Endodermal cell (in vitro differentiated cells): Measurements from ENCODE around the gene MEX3A. TPM values are rescaled to one million over a fixed set of nuclear protein-coding genes. Genes with fewer than 3 reads are reported as not detected.

Experiments
- DNase-seq: peaks from one replicate; pipeline ENCODE4 v3.0.0-alpha.2; 2017
- H3K27ac ChIP-seq: 2 replicates; pipeline ENCODE4 v1.5.1; 2013; ENCODE audit warnings: mild to moderate bottlenecking, low read depth, low read length, moderate library complexity
- H3K27me3 ChIP-seq: 2 replicates; pipeline ENCODE4 v1.6.1; 2013; ENCODE audit warnings: mild to moderate bottlenecking, low read length, moderate library complexity; ENCODE audit not compliant: insufficient read depth, control insufficient read depth, poor library complexity, severe bottlenecking
- H3K36me3 ChIP-seq: 2 replicates; pipeline ENCODE4 v1.7.0; 2013; ENCODE audit warnings: mild to moderate bottlenecking, low read length, moderate library complexity; ENCODE audit not compliant: control insufficient read depth, insufficient read depth
- H3K4me1 ChIP-seq: one replicate; pipeline ENCODE4 v1.7.0; 2013; ENCODE audit warnings: low read length; ENCODE audit not compliant: control insufficient read depth, insufficient read depth
- H3K4me3 ChIP-seq: 2 replicates; pipeline ENCODE4 v1.5.1; 2013; ENCODE audit warnings: mild to moderate bottlenecking, low read length, moderate library complexity
- H3K9ac ChIP-seq: 2 replicates; pipeline ENCODE4 v1.6.1; 2013; ENCODE audit warnings: mild to moderate bottlenecking, low read length, moderate library complexity; ENCODE audit not compliant: poor library complexity, severe bottlenecking; ENCODE audit errors: extremely low read depth
- H3K9me3 ChIP-seq: 2 replicates; pipeline ENCODE4 v1.6.1; 2013; ENCODE audit warnings: mild to moderate bottlenecking, low read length, moderate library complexity; ENCODE audit not compliant: control insufficient read depth
- H3K27ac Mint-ChIP-seq: 2 replicates; pipeline ENCODE4 v1.8.0; 2020; ENCODE audit warnings: mixed read lengths
- H3K27me3 Mint-ChIP-seq: 2 replicates; pipeline ENCODE4 v1.8.0; 2021; ENCODE audit warnings: mild to moderate bottlenecking, mixed read lengths; ENCODE audit not compliant: insufficient read depth
- H3K36me3 Mint-ChIP-seq: 2 replicates; pipeline ENCODE4 v1.8.0; 2020; ENCODE audit warnings: low read depth, mixed read lengths
- H3K4me1 Mint-ChIP-seq: 2 replicates; pipeline ENCODE4 v1.8.0; 2020; ENCODE audit warnings: mixed read lengths
- H3K4me3 Mint-ChIP-seq: 2 replicates; pipeline ENCODE4 v1.8.0; 2020; ENCODE audit warnings: mild to moderate bottlenecking, moderate library complexity, mixed read lengths
- H3K9me3 Mint-ChIP-seq: 2 replicates; pipeline ENCODE4 v1.8.0; 2020; ENCODE audit warnings: mild to moderate bottlenecking, mixed read lengths
- CTCF ChIP-seq: fragments of 200-600 bp; sonication (generic); conservative IDR thresholded peaks from 2 replicates; pipeline ENCODE4 v1.5.0; 2021; ENCODE audit warnings: antibody characterized with exemption, mild to moderate bottlenecking
- WGBS, 2 experiments: methylation state at CpG; one replicate each; pipeline versions ENCODE4 v1.1.5 to v1.1.7; 2013; ENCODE audit warnings: missing lambda C conversion rate in 2 of 2, mixed read lengths in 1 of 2; ENCODE audit not compliant: insufficient coverage in 1 of 2, insufficient read length in 1 of 2; 5-methylcytosine and 5-hydroxymethylcytosine counted together
- total RNA-seq, 2 donors: library from RNA; stranded (reverse); fragmentation: NEBNext Ultra II Directional in 1 of 2; extraction: Animal tissue kit (Norgen Biotek cat#: 25700) in 1 of 2; gene quantifications; 2 replicates in 1 of 2; 3 replicates in 1 of 2; pipeline ENCODE4 v1.2.1, GENCODE V29; 2021

MEX3A gene
- total RNA-seq, 2 donors from 2014 or later = 91.8 to 94.3 TPM

GRCh38 chr1:156103521-156103947, 21.3 kb upstream of the MEX3A start:
- no peak overlapping the region for H3K4me3 Mint-ChIP-seq
- Histone ChIP-seq H3K27me3 (no peaks in the 10 kb centered on the region), H3K36me3 (peaks cover 36% of the 10 kb centered on the region), H3K9me3 (no peaks in the 10 kb centered on the region), H3K27ac (peak overlapping the region; percentile 79), H3K9ac (no peak overlapping the region), H3K4me3 (no peak overlapping the region), H3K4me1 (peaks cover 21% of the 10 kb centered on the region)
- peaks cover 6% of the 10 kb centered on the region for H3K36me3 Mint-ChIP-seq
- peaks cover 52% of the 10 kb centered on the region for H3K4me1 Mint-ChIP-seq
- 80 to 82% methylated on average over 1 to 9 of the region's 9 CpGs for WGBS, 2 experiments
- peak overlapping the region; percentile 91 for H3K27ac Mint-ChIP-seq
- DNase-seq = peak; percentile 57
- TF ChIP-seq CTCF = peak; percentile 25
- H3K9me3 Mint-ChIP-seq = no peaks in the 10 kb centered on the region
- no peaks in the 10 kb centered on the region for H3K27me3 Mint-ChIP-seq

GRCh38 chr1:156102633-156103511, 20.6 kb upstream of the MEX3A start:
- no peaks in the 10 kb centered on the region for H3K27me3 ChIP-seq
- H3K4me3 ChIP-seq = no peak overlapping the region
- no peak for DNase-seq
- Mint-ChIP-seq H3K9me3 (no peaks in the 10 kb centered on the region), H3K27me3 (no peaks in the 10 kb centered on the region), H3K27ac (no peak overlapping the region), H3K4me1 (peaks cover 58% of the 10 kb centered on the region), H3K4me3 (no peak overlapping the region), H3K36me3 (peaks cover 6% of the 10 kb centered on the region)
- TF ChIP-seq CTCF = no peak
- H3K9ac ChIP-seq = no peak overlapping the region
- H3K4me1 ChIP-seq = peaks cover 21% of the 10 kb centered on the region
- WGBS, 2 experiments = 92 to 98% methylated on average over 6 to 16 of the region's 16 CpGs
- no peaks in the 10 kb centered on the region for H3K9me3 ChIP-seq
- H3K36me3 ChIP-seq = peaks cover 42% of the 10 kb centered on the region
- peak overlapping the region; percentile 79 for H3K27ac ChIP-seq

- Histone ChIP-seq H3K9ac (no peak overlapping the region), H3K9me3 (no peaks in the 10 kb centered on the region), H3K27ac (no peak overlapping the region), H3K4me1 (peaks cover 15% of the 10 kb centered on the region), H3K4me3 (no peak overlapping the region), H3K27me3 (no peaks in the 10 kb centered on the region), H3K36me3 (peaks cover 52% of the 10 kb centered on the region)
- H3K27me3 Mint-ChIP-seq = no peaks in the 10 kb centered on the region
- H3K36me3 Mint-ChIP-seq = peaks cover 9% of the 10 kb centered on the region
- TF ChIP-seq CTCF = no peak
- DNase-seq = no peak
- 93 to 100% methylated on average over 1 to 6 of the region's 6 CpGs for WGBS, 2 experiments
- H3K4me3 Mint-ChIP-seq = no peak overlapping the region
- peaks cover 53% of the 10 kb centered on the region for H3K4me1 Mint-ChIP-seq
- no peaks in the 10 kb centered on the region for H3K9me3 Mint-ChIP-seq
- H3K27ac Mint-ChIP-seq = no peak overlapping the region
These were observed 19.6 kb upstream of the MEX3A start for GRCh38 chr1:156101880-156102279.
